ENCODE measurements around the gene TDRD9. TPM values are rescaled to one million over a fixed set of nuclear protein-coding genes. Genes with fewer than 3 reads are reported as not detected.

Gene TDRD9
- total and polyA plus RNA-seq, 12 donors: 0.55 to 8.4 (median 2.4) TPM

- no peak overlapping the region for H3K27ac ChIP-seq
- no peak for TF ChIP-seq CTCF (IDR thresholded peaks at IDR 0.05)
- no peaks in the 10 kb centered on the region for H3K36me3 ChIP-seq
- no peak for ATAC-seq
- no peak for DNase-seq
- no peak overlapping the region for H3K4me3 ChIP-seq
- 91 to 95% methylated on average over 17 of the region's 17 CpGs for WGBS, 2 donors
- peaks cover 0 to 28% (median 16%) of the 10 kb centered on the region in 9 donors for H3K4me1 ChIP-seq
- peaks cover 7 to 32% (median 12%) of the 10 kb centered on the region in 7 donors for H3K27me3 ChIP-seq
- intact Hi-C loops (cut with DNase I): loop anchor here in 1 of 10 donors (5.0 kb wide), 1 partner anchor 46 kb away; no protein-coding TSS in a partner anchor
- H3K9me3 ChIP-seq: no peaks in the 10 kb centered on the region
Measured at GRCh38 chr14:104081261-104081835, 153.1 kb downstream of the TDRD9 start.

GRCh38 chr14:104081951-104082464 lies 153.8 kb downstream of the TDRD9 start:
- WGBS, 2 donors: 87 to 92% methylated on average over 15 of the region's 15 CpGs
- DNase-seq (no peak), ATAC-seq (no peak)
- H3K27me3 ChIP-seq: peaks cover 8 to 39% (median 17%) of the 10 kb centered on the region in 7 donors
- H3K27ac ChIP-seq: peak overlapping the region in 1 of 10 donors; percentile 15
- intact Hi-C loops (cut with DNase I): loop anchor here in 1 of 10 donors (5.0 kb wide), 1 partner anchor 45 kb away; no protein-coding TSS in a partner anchor
- H3K4me3 ChIP-seq: no peak overlapping the region
- no peak for TF ChIP-seq CTCF (IDR thresholded peaks at IDR 0.05)
- H3K9me3 ChIP-seq: no peaks in the 10 kb centered on the region
- H3K36me3 ChIP-seq: no peaks in the 10 kb centered on the region
- H3K4me1 ChIP-seq: peaks cover 0 to 34% (median 17%) of the 10 kb centered on the region in 9 donors

GRCh38 chr14:104082807-104083206 lies 154.6 kb downstream of the TDRD9 start:
- ATAC-seq (peak in 6 of 8 donors; percentile 22 to 80 (median 50)), DNase-seq (peak; percentile 43 to 61)
- H3K27ac ChIP-seq: peak overlapping the region in 3 of 10 donors; percentile 15 to 34 (median 19)
- H3K27me3 ChIP-seq: peaks cover 8 to 47% (median 25%) of the 10 kb centered on the region in 7 donors
- H3K9me3 ChIP-seq: no peaks in the 10 kb centered on the region
- no peak for TF ChIP-seq CTCF (IDR thresholded peaks at IDR 0.05)
- peaks cover 0 to 34% (median 17%) of the 10 kb centered on the region in 9 donors for H3K4me1 ChIP-seq
- no peaks in the 10 kb centered on the region for H3K36me3 ChIP-seq
- WGBS, 2 donors: 38 to 44% methylated on average over 12 of the region's 12 CpGs
- H3K4me3 ChIP-seq: no peak overlapping the region
- intact Hi-C loops (cut with DNase I): loop anchor here in 1 of 10 donors (5.0 kb wide), 1 partner anchor 44 kb away; no protein-coding TSS in a partner anchor

GRCh38 chr14:104084251-104085002 lies 156.2 kb downstream of the TDRD9 start:
- intact Hi-C loops (cut with DNase I): loop anchor here in 1 of 10 donors (5.0 kb wide), 1 partner anchor 43 kb away; no protein-coding TSS in a partner anchor
- Histone ChIP-seq H3K4me1 (peaks cover 0 to 34% (median 12%) of the 10 kb centered on the region in 9 donors), H3K27ac (peak overlapping the region in 7 of 10 donors; percentile 20 to 62 (median 48))

More at GRCh38 chr14:104084251-104085002, 156.2 kb downstream of the TDRD9 start:
- H3K4me3 ChIP-seq: no peak overlapping the region
- TF ChIP-seq CTCF (IDR thresholded peaks at IDR 0.05): no peak
- peaks cover 8 to 47% (median 28%) of the 10 kb centered on the region in 7 donors for H3K27me3 ChIP-seq
- no peaks in the 10 kb centered on the region for H3K36me3 ChIP-seq
- ATAC-seq: no peak
- H3K9me3 ChIP-seq: no peaks in the 10 kb centered on the region
- DNase-seq: no peak
- 40% methylated on average over 16 of the region's 16 CpGs for WGBS, 2 donors

All from heart right ventricle (tissue), 16 donors.